Duodenal mucosa (tissue), 2 donors: ENCODE data around the gene ZNF496.
A peak's percentile ranks its signal among the peaks of the same experiment; 100 is the strongest.

Source experiments
- H3K27ac ChIP-seq: one replicate; pipeline ENCODE4 v1.7.0; 2013; ENCODE audit warnings: low read depth, low read length
- H3K27me3 ChIP-seq, 2 donors: one replicate each; pipeline ENCODE4 v1.7.0; 2013; ENCODE audit warnings: low read length in 2 of 2, control low read depth in 1 of 2; ENCODE audit not compliant: insufficient read depth in 2 of 2, control insufficient read depth in 1 of 2
- H3K36me3 ChIP-seq, 2 donors: one replicate each; pipeline ENCODE4 v1.7.0; 2013; ENCODE audit warnings: low read length in 2 of 2, control low read depth in 1 of 2; ENCODE audit not compliant: insufficient read depth in 2 of 2, control insufficient read depth in 1 of 2
- H3K4me1 ChIP-seq, 2 donors: one replicate each; pipeline ENCODE4 v1.7.0; 2013; ENCODE audit warnings: low read length in 2 of 2, control low read depth in 1 of 2; ENCODE audit not compliant: insufficient read depth in 2 of 2, control insufficient read depth in 1 of 2
- H3K4me3 ChIP-seq, 2 donors: one replicate each; pipeline ENCODE4 v1.7.0; 2013; ENCODE audit warnings: low read length in 2 of 2, low read depth in 1 of 2
- H3K9ac ChIP-seq, 2 donors: one replicate each; pipeline ENCODE4 v1.7.0; 2013; ENCODE audit warnings: low read length in 2 of 2, low read depth in 1 of 2
- H3K9me3 ChIP-seq, 2 donors: one replicate each; pipeline ENCODE4 v1.7.0; 2013; ENCODE audit warnings: low read length in 2 of 2, control low read depth in 1 of 2; ENCODE audit not compliant: control insufficient read depth in 1 of 2

Gene ZNF496

DNA sequence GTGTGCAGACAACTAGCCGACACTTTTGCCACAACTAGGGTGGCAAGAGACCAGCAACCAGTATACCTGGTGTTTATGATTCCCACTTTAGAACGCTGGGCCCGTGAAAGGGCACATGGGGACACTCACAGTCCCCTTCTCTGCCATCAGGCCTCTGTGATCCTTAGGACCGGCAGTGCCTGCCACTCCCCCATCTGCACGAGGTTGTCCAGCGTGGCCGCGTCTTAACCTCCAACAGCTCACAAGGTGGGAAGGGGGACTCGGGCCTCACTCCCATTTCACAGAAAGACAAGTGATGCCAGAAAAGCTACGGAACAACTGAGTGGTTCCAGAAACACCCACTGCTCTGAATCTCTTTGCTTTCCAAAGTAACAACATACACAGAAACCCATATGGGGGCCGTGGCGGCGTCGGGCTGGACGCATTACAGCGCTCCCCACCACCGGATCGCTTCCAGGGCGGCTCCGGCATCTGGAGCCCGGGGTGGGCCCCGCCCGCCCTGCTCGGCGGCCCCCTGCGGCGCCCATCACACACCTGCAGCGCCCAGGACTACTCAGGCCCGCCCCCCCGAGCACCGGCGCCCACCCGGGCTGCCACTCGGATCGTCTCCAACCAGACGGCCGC lies 1.0 kb downstream of the ZNF496 start:
- Histone ChIP-seq H3K4me1 (peaks cover 20 to 21% of the 10 kb centered on the region in 2 donors), H3K9ac (peak overlapping the region in 1 of 2 donors; percentile 76), H3K36me3 (peaks cover 0 to 17% of the 10 kb centered on the region in 2 donors), H3K27me3 (no peaks in the 10 kb centered on the region), H3K27ac (no peak overlapping the region), H3K9me3 (no peaks in the 10 kb centered on the region), H3K4me3 (peak overlapping the region; percentile 71 to 87)

DNA sequence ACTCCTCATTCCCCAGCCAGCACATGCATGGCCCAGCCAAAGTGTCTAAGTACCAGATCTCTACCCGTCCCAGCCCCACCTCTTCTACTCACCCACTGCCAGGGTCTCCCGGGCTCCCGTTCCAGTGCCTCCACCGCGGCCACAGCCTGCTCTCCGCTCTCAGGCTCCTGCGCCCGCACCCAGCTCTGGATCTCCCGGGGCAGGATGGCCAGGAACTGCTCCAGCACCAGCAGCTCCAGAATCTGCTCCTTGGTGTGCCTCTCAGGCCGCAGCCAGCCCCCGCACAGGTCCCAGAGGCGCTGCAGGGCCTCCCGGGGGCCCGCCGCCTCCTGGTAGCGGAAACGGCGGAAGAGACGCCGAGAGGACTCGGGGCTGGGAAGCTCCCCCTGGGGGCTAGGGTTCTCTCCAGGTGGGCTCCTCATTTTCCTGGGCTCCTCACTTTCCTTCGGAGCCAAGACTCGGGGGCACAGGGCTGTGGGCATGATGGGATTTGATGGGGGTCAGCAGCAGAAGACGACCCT lies 2.5 kb downstream of the ZNF496 start:
- Histone ChIP-seq H3K36me3 (peaks cover 0 to 17% of the 10 kb centered on the region in 2 donors), H3K4me1 (peaks cover 20 to 21% of the 10 kb centered on the region in 2 donors), H3K9me3 (no peaks in the 10 kb centered on the region)

GRCh38 chr1:247328311-247328710 lies 3.4 kb downstream of the ZNF496 start:
- no peak overlapping the region for H3K4me3 ChIP-seq
- no peaks in the 10 kb centered on the region for H3K27me3 ChIP-seq
- H3K9me3 ChIP-seq = no peaks in the 10 kb centered on the region
- H3K4me1 ChIP-seq = peaks cover 20 to 21% of the 10 kb centered on the region in 2 donors
- H3K27ac ChIP-seq = no peak overlapping the region
- no peak overlapping the region for H3K9ac ChIP-seq
- peaks cover 0 to 17% of the 10 kb centered on the region in 2 donors for H3K36me3 ChIP-seq

More for the DNA sequence above, 2.5 kb downstream of the ZNF496 start:
- H3K27me3 ChIP-seq = no peaks in the 10 kb centered on the region
- H3K4me3 ChIP-seq = no peak overlapping the region
- no peak overlapping the region for H3K27ac ChIP-seq
- H3K9ac ChIP-seq = no peak overlapping the region

DNA sequence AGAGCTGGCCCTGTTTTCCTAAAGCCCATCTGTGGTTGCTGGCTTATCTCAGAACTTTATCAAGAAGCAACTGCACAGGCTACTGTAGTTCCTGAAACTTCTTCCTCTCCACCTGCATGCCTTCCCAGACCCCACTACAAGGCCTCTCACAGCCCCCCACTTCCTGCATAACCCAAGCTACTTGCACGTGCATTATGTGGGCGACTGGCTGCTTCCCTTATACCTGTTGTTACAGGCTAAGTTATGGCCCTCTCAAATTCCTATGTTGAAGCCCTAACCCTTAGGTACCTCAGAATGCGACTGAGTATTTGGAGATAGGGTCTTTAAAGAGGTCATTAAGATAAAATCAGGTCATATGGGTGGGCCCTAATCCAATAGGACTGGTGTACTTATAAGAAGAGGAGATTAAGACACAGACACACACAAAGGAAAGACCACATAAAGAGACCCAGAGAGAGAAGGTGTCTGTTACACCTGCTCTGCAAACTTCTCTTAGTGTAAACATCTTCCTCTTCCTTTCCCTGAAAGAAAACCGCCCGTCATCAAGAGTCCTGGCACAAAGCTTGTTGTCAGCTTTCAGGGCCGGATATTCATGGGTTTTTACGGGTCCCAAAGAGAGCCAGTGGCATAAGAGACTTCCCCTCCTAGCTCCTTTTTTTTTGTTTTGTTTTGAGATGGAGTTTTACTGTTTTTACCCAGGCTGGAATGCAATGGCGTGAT lies 5.1 kb downstream of the ZNF496 start:
- no peak overlapping the region for H3K9ac ChIP-seq
- peaks cover 10 to 21% of the 10 kb centered on the region in 2 donors for H3K36me3 ChIP-seq
- H3K27me3 ChIP-seq = no peaks in the 10 kb centered on the region

GRCh38 chr1:247324923-247325322 lies 6.7 kb downstream of the ZNF496 start:
- no peaks in the 10 kb centered on the region for H3K9me3 ChIP-seq
- peaks cover under 1 to 1% of the 10 kb centered on the region in 2 donors for H3K4me1 ChIP-seq
- peaks cover 10 to 30% of the 10 kb centered on the region in 2 donors for H3K36me3 ChIP-seq
- no peak overlapping the region for H3K27ac ChIP-seq
- H3K27me3 ChIP-seq = no peaks in the 10 kb centered on the region
- no peak overlapping the region for H3K4me3 ChIP-seq
- H3K9ac ChIP-seq = no peak overlapping the region

More for the DNA sequence above, 5.1 kb downstream of the ZNF496 start:
- peaks cover 10 to 11% of the 10 kb centered on the region in 2 donors for H3K4me1 ChIP-seq
- no peak overlapping the region for H3K4me3 ChIP-seq
- H3K27ac ChIP-seq = no peak overlapping the region
- H3K9me3 ChIP-seq = no peaks in the 10 kb centered on the region

DNA sequence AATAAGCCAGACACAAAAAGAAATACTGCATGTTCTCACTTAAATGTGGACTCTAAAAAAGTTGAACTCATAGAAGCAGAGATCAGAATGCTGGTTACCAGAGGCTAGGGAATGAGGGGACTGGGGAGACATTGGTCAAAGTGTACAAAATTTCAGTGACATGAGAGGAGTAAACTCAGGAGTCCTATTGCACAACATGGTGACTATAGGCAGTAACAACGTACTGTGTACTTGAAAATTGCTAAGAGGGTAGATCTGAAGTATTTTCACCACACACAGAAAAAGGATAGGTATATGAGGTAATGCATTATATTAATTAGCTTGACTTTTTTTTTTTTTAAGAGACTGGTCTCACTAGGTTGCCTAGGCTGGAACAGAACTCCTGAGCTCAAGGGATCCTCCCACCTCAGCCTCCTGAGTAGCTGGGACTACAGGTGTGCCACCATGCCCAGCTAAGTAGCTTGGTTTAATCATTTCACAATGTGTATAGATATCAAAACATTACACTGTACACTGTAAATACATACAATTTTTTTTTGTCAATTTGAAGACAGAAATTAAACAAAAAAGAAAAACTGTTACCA lies 7.4 kb downstream of the ZNF496 start:
- Histone ChIP-seq H3K4me1 (no peaks in the 10 kb centered on the region), H3K27ac (no peak overlapping the region), H3K36me3 (peaks cover 10 to 33% of the 10 kb centered on the region in 2 donors), H3K27me3 (no peaks in the 10 kb centered on the region), H3K9ac (no peak overlapping the region), H3K9me3 (no peaks in the 10 kb centered on the region), H3K4me3 (no peak overlapping the region)

DNA sequence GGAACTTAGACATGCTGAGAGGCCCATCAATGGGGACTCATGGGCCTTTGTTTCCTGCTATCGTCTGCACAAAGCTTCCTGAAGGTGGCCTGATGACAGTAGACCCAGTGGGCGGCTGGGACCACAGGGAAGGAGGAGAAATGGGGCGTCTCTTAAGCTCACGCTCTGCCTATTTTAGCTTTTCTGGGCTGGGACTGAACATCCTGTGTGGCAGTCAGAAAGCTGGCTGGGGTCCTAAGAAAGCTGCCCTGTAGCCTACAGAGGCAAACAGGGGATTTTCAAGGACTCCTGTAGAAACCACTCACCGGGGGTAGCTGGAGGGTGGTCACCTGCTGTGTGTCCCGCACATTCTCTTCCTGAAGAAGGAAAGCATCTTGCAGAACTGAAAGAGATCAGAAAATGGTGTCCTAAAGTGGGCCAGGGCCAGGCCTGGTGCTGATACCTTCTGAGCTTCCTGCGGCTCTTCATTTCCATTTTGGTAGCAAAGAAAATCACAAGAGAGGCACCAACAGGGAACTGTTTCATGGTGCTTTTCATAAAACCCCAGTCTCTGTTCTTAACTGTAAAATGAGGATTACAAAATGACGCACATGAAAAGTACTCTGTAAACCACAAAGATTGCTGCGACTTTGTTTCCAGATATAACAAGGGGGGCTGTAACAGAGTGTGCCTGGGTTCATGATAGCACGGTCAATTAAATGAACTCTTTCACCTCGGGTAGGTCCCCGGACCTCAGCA lies 8.6 kb downstream of the ZNF496 start:
- Histone ChIP-seq H3K27me3 (no peaks in the 10 kb centered on the region), H3K4me3 (no peak overlapping the region), H3K4me1 (no peaks in the 10 kb centered on the region), H3K27ac (no peak overlapping the region), H3K9ac (no peak overlapping the region), H3K9me3 (no peaks in the 10 kb centered on the region), H3K36me3 (peaks cover 10 to 24% of the 10 kb centered on the region in 2 donors)

- H3K4me1 ChIP-seq = no peaks in the 10 kb centered on the region
- no peak overlapping the region for H3K4me3 ChIP-seq
- H3K36me3 ChIP-seq = peaks cover 10 to 23% of the 10 kb centered on the region in 2 donors
- no peak overlapping the region for H3K9ac ChIP-seq
- no peaks in the 10 kb centered on the region for H3K27me3 ChIP-seq
- H3K9me3 ChIP-seq = no peaks in the 10 kb centered on the region
- no peak overlapping the region for H3K27ac ChIP-seq
Observed at GRCh38 chr1:247322442-247322841, 9.2 kb downstream of the ZNF496 start.

- Histone ChIP-seq H3K9ac (no peak overlapping the region), H3K4me1 (no peaks in the 10 kb centered on the region), H3K9me3 (no peaks in the 10 kb centered on the region), H3K36me3 (peaks cover 5 to 22% of the 10 kb centered on the region in 2 donors), H3K4me3 (no peak overlapping the region), H3K27ac (no peak overlapping the region), H3K27me3 (no peaks in the 10 kb centered on the region)
Observed at GRCh38 chr1:247317702-247318101, 14.0 kb downstream of the ZNF496 start.
